ENCODE data around the gene NANOGP8.

DNA sequence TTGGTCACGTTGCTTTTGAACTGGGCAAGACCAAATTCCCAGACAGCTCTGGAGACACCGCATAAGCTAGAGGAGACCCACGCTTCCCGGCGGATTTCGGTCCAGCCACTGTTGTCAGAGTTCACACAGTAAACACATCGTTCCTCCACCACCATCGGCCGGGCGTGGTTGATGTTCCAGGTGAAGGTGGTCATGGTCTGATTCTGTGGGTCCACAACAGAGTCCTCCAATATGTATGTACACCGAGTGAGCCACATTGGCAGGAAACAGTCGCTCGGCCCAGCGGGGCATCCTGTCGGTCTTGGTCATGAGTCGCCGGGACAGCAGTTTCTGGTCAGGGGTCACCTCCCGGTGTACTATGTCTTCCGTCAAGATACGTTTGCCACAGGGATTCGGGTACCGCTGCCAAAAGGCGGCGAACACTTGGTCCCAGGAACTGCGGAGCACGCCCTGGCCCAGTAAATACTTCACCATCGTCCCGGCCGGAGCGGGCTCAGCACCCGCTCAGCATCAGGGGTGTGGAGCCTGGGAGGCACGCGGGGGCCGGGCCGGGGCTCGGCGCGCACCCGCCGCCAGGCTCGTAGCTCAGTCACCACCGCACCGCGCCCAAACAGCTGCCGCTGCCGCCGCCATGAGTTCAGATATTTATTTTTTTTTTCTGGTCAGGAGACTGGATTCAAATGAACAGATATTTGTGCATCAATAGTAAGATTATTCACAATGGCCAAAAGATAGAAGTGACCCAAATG, 36.7 kb upstream of the NANOGP8 start:
- TF ChIP-seq, protein P1, sequence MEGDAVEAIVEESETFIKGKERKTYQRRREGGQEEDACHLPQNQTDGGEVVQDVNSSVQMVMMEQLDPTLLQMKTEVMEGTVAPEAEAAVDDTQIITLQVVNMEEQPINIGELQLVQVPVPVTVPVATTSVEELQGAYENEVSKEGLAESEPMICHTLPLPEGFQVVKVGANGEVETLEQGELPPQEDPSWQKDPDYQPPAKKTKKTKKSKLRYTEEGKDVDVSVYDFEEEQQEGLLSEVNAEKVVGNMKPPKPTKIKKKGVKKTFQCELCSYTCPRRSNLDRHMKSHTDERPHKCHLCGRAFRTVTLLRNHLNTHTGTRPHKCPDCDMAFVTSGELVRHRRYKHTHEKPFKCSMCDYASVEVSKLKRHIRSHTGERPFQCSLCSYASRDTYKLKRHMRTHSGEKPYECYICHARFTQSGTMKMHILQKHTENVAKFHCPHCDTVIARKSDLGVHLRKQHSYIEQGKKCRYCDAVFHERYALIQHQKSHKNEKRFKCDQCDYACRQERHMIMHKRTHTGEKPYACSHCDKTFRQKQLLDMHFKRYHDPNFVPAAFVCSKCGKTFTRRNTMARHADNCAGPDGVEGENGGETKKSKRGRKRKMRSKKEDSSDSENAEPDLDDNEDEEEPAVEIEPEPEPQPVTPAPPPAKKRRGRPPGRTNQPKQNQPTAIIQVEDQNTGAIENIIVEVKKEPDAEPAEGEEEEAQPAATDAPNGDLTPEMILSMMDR (IDR thresholded peaks at IDR 0.05; ENCODE audit: low read length): no peak
- TF ChIP-seq EZH2 (IDR thresholded peaks at IDR 0.05; ENCODE audit: borderline replicate concordance, low read length): no peak
